ENCODE data around the gene STRADB. TPM values are rescaled to one million over a fixed set of nuclear protein-coding genes. Genes with fewer than 3 reads are reported as not detected.
"Not testable (repeated sequence)": the region's sequence is repeated elsewhere in the genome, so short reads cannot be mapped to it uniquely, and the experiment has no call there.

The STRADB gene
- total and polyA plus RNA-seq, 7 donors, result 14.7 to 142 (median 23.0) TPM

GRCh38 chr2:201432621-201433393 lies 18.7 kb upstream of the STRADB start:
- Histone ChIP-seq H3K9me3 (no peaks in the 10 kb centered on the region), H3K4me1 (peaks cover 0 to 25% (median 21%) of the 10 kb centered on the region in 4 donors), H3K4me3 (no peak overlapping the region), H3K27ac (peak overlapping the region; percentile 3 to 58 (median 36)), H3K27me3 (no peaks in the 10 kb centered on the region), H3K36me3 (no peaks in the 10 kb centered on the region)
- WGBS, 2 donors, result 75 to 81% methylated on average over 5 of the region's 5 CpGs
- intact Hi-C loops (cut with DNase I), result no loop called here
- DNase-seq, result peak; percentile 78
- TF ChIP-seq POLR2A (IDR thresholded peaks at IDR 0.05) (no peak), POLR2AphosphoS5 (IDR thresholded peaks at IDR 0.05) (peak in 2 of 4 donors; percentile 9 to 23), EP300 (IDR thresholded peaks at IDR 0.05) (no peak)

GRCh38 chr2:201433394-201433995 lies 18.0 kb upstream of the STRADB start:
- Histone ChIP-seq H3K9me3 (no peaks in the 10 kb centered on the region), H3K4me3 (no peak overlapping the region), H3K4me1 (peaks cover 0 to 25% (median 21%) of the 10 kb centered on the region in 4 donors), H3K36me3 (no peaks in the 10 kb centered on the region), H3K27me3 (no peaks in the 10 kb centered on the region), H3K27ac (peak overlapping the region; percentile 3 to 58 (median 27))
- TF ChIP-seq EP300 (IDR thresholded peaks at IDR 0.05) (no peak), CTCF (IDR thresholded peaks at IDR 0.05) (no peak), POLR2AphosphoS5 (IDR thresholded peaks at IDR 0.05) (no peak), POLR2A (IDR thresholded peaks at IDR 0.05) (no peak)
- intact Hi-C loops (cut with DNase I), result no loop called here
- DNase-seq, result no peak
- 41 to 62% methylated on average over 11 of the region's 11 CpGs for WGBS, 2 donors

- Histone ChIP-seq H3K9me3 (no peaks in the 10 kb centered on the region), H3K27me3 (no peaks in the 10 kb centered on the region), H3K4me3 (no peak overlapping the region), H3K36me3 (no peaks in the 10 kb centered on the region), H3K27ac (no peak overlapping the region), H3K4me1 (peaks cover 0 to 31% (median 21%) of the 10 kb centered on the region in 4 donors)
- intact Hi-C loops (cut with DNase I), result no loop called here
- no peak for DNase-seq
- TF ChIP-seq CTCF (IDR thresholded peaks at IDR 0.05), result no peak
- no peak for TF ChIP-seq POLR2A (IDR thresholded peaks at IDR 0.05)
- WGBS, 2 donors, result 95 to 97% methylated on average over 2 of the region's 2 CpGs
These were observed 15.4 kb upstream of the STRADB start for GRCh38 chr2:201436141-201436540.

- WGBS, 2 donors, result 53 to 75% methylated on average over 1 of the region's 3 CpGs
- DNase-seq; H3K27me3 ChIP-seq; H3K4me1 ChIP-seq; H3K27ac ChIP-seq; H3K36me3 ChIP-seq; H3K4me3 ChIP-seq; intact Hi-C loops (cut with DNase I); H3K9me3 ChIP-seq: not testable (repeated sequence)
These were observed 12.1 kb upstream of the STRADB start for GRCh38 chr2:201439336-201439922.

- TF ChIP-seq CTCF (IDR thresholded peaks at IDR 0.05) (no peak), POLR2AphosphoS5 (IDR thresholded peaks at IDR 0.05) (no peak), EP300 (IDR thresholded peaks at IDR 0.05) (no peak), POLR2A (IDR thresholded peaks at IDR 0.05) (no peak)
- Histone ChIP-seq H3K27me3 (no peaks in the 10 kb centered on the region), H3K4me1 (peaks cover 0 to 7% (median 0%) of the 10 kb centered on the region in 4 donors)
These were observed 11.4 kb upstream of the STRADB start for GRCh38 chr2:201440182-201440581.

More at GRCh38 chr2:201440182-201440581, 11.4 kb upstream of the STRADB start:
- no peaks in the 10 kb centered on the region for H3K9me3 ChIP-seq
- H3K4me3 ChIP-seq, result no peak overlapping the region
- H3K27ac ChIP-seq, result no peak overlapping the region
- WGBS, 2 donors, result 15 to 66% methylated on average over 1 of the region's 1 CpG
- DNase-seq, result no peak
- no peaks in the 10 kb centered on the region for H3K36me3 ChIP-seq
- intact Hi-C loops (cut with DNase I), result no loop called here

Measured in sigmoid colon (tissue), 7 donors.